Lung (tissue), 12 donors: ENCODE measurements around the gene TSPOAP1. TPM values are rescaled to one million over a fixed set of nuclear protein-coding genes. Genes with fewer than 3 reads are reported as not detected.

ENCODE experiments used
- ATAC-seq: fragments of 200-7000 bp; cut with Tn5 transposase; one replicate; pipeline ENCODE4 v1.9.1; 2020; ENCODE audit warnings: moderate number of reproducible peaks; ENCODE audit not compliant: insufficient read depth, low FRiP score
- DNase-seq, 3 donors: peaks; one replicate each; pipeline ENCODE4 v3.0.0-alpha.2; 2013 to 2017
- H3K27ac ChIP-seq, 2 donors: one replicate each; pipeline ENCODE4 v1.5.1; 2013; ENCODE audit warnings: mild to moderate bottlenecking in 2 of 2, moderate library complexity in 2 of 2, control low read depth in 1 of 2, inconsistent platforms in 1 of 2, low read depth in 1 of 2, low read length in 1 of 2
- H3K27me3 ChIP-seq, 3 donors: one replicate each; pipeline ENCODE4 v1.5.1; 2013; ENCODE audit warnings: low read length in 2 of 3; ENCODE audit not compliant: control insufficient read depth in 3 of 3, insufficient read depth in 3 of 3
- H3K36me3 ChIP-seq, 4 donors: one replicate each; pipeline ENCODE4 v1.5.1; 2013; ENCODE audit warnings: low read length in 4 of 4, mild to moderate bottlenecking in 1 of 4, moderate library complexity in 1 of 4; ENCODE audit not compliant: control insufficient read depth in 4 of 4, insufficient read depth in 4 of 4
- H3K4me1 ChIP-seq, 5 donors: one replicate each; pipeline ENCODE4 v1.5.1; 2013; ENCODE audit warnings: low read length in 5 of 5, mild to moderate bottlenecking in 2 of 5, moderate library complexity in 1 of 5; ENCODE audit not compliant: control insufficient read depth in 5 of 5, insufficient read depth in 5 of 5
- H3K4me3 ChIP-seq: one replicate; pipeline ENCODE4 v1.5.1; 2013; ENCODE audit warnings: mild to moderate bottlenecking, control low read depth, moderate library complexity
- H3K9ac ChIP-seq, 2 donors: one replicate each; pipeline ENCODE4 v1.5.1; 2013; ENCODE audit warnings: low read length in 2 of 2, control low read depth in 1 of 2; ENCODE audit not compliant: insufficient read depth in 1 of 2
- H3K9me3 ChIP-seq, 4 donors: one replicate each; pipeline ENCODE4 v1.5.1; 2013; ENCODE audit warnings: low read length in 3 of 4, mild to moderate bottlenecking in 1 of 4, moderate library complexity in 1 of 4; ENCODE audit not compliant: control insufficient read depth in 4 of 4, insufficient read depth in 3 of 4
- WGBS, 2 donors: extraction: QIAGEN DNeasy Blood & Tissue Kit; methylation state at CpG; one replicate each; pipeline ENCODE4 v1.1.7; 2013; 5-methylcytosine and 5-hydroxymethylcytosine counted together
- polyA plus RNA-seq, 2 donors: library from polyadenylated mRNA; stranded (reverse); fragments of 200-250 nt; gene quantifications; one replicate each; pipeline ENCODE4 v1.2.1, GENCODE V29; 2013
- total RNA-seq, 2 donors: library from RNA; depleted of rRNA in 1 of 2; stranded (reverse); fragments of >200 nt in 1 of 2; gene quantifications; one replicate each; pipeline ENCODE4 v1.2.1, GENCODE V29; 2014 to 2021
- TF ChIP-seq, protein P1 (sequence below): IDR thresholded peaks from 2 replicates; pipeline ENCODE4 v1.5.1; 2012; ENCODE audit warnings: mild to moderate bottlenecking; ENCODE audit errors: control extremely low read depth, extremely low read depth
- donor health status: control.
- donor health status: control.
- donor health status: Bipolar disorder and iron deficiency.
- donor health status: healthy.
- donor health status: DM: yes; HTN: yes; CAD: no.

Gene TSPOAP1
- total and polyA plus RNA-seq, 4 donors: 7.0 to 23.5 (median 18.2) TPM

- Histone ChIP-seq H3K9ac (no peak overlapping the region), H3K4me1 (no peaks in the 10 kb centered on the region), H3K36me3 (peaks cover 0 to 11% (median 0%) of the 10 kb centered on the region in 4 donors), H3K27ac (no peak overlapping the region), H3K4me3 (no peak overlapping the region), H3K9me3 (no peaks in the 10 kb centered on the region), H3K27me3 (no peaks in the 10 kb centered on the region)
- 73 to 81% methylated on average over 21 of the region's 21 CpGs for whole genome bisulfite sequencing, 2 donors
- ATAC-seq (no peak), DNase-seq (no peak)
- TF ChIP-seq, protein P1, sequence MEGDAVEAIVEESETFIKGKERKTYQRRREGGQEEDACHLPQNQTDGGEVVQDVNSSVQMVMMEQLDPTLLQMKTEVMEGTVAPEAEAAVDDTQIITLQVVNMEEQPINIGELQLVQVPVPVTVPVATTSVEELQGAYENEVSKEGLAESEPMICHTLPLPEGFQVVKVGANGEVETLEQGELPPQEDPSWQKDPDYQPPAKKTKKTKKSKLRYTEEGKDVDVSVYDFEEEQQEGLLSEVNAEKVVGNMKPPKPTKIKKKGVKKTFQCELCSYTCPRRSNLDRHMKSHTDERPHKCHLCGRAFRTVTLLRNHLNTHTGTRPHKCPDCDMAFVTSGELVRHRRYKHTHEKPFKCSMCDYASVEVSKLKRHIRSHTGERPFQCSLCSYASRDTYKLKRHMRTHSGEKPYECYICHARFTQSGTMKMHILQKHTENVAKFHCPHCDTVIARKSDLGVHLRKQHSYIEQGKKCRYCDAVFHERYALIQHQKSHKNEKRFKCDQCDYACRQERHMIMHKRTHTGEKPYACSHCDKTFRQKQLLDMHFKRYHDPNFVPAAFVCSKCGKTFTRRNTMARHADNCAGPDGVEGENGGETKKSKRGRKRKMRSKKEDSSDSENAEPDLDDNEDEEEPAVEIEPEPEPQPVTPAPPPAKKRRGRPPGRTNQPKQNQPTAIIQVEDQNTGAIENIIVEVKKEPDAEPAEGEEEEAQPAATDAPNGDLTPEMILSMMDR: no peak
Observed at GRCh38 chr17:58308985-58309917, 19.3 kb downstream of the TSPOAP1 start.

DNA sequence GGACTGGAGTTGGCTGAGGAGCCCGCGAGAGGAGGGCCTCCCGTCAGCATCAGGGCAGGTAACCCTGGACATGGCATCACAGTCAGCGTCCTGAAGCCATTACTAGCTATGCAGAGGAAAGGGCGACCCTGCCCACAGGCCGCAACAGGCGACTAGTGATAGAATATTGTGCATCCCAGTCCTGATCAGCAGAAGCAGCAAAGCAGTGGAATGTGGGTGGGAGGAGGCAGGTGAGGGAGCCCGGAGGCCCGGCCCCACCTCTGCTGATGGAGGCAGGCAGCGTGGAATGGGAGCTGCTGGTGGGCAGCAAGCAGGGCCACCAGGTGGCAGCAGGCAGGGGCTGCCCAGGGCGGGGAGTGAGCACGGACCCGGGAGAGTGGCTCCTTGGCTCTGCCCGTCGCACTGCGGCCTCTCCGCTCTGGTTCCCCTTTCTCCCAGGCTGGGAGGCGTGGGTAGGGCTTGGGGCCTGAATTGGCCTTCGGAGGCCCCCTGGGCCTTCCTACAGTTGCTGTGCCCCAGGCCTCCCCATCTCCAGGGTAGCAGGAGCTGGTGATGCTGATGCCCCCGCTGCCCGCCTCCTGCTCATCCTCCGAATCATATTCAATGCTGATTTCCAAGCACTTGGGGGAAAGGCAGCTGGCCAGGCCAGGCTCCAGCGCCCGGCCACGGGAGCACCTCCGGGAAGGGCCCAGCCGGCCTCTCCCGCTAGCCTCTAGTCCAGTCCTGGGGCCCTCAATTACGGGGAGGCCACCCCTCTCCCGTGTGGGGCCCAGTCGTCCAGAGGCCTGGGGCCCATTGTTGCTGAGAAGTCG lies 20.2 kb downstream of the TSPOAP1 start:
- H3K9me3 ChIP-seq: no peaks in the 10 kb centered on the region
- H3K27me3 ChIP-seq: no peaks in the 10 kb centered on the region
- DNase-seq (no peak), ATAC-seq (no peak)
- peaks cover 0 to 11% (median 0%) of the 10 kb centered on the region in 4 donors for H3K36me3 ChIP-seq
- no peak overlapping the region for H3K4me3 ChIP-seq
- WGBS, 2 donors: 72 to 73% methylated on average over 26 to 32 of the region's 32 CpGs
- H3K4me1 ChIP-seq: no peaks in the 10 kb centered on the region
- TF ChIP-seq, protein P1: no peak
- H3K27ac ChIP-seq: no peak overlapping the region
- H3K9ac ChIP-seq: no peak overlapping the region

DNA sequence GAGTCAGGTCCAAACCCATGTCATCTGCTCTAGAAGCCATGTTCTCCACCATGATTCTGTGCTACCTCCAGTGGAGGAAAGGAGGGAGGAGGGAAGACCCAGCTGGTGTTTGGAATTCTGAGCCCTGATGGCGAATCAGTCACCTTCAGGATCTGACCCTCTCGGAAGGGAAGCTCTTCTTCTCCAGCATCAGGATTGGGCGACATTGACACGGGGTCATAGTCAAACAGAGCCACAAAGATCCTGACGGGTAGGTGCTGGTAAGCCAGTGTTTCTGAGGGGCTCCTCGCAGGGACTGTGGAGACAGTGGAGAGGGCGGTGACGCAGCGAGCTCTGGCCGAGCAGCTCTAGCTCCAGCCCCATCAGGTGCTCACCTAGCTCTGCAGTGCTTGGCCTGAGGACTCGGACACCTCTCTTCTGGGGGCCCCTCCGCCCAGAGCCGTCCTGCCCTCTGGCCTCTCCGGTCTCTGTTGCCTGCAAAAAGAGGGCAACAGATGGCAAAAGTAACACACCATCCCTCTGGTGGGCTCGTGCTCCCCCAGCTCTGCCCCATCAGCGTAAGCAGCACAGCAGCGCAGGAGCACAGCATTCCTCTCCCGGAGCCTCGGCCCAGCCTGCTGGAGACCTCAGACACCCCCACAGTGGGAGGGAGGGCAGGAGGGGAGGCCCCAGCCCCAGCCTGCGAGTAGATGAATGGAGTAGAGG lies 21.0 kb downstream of the TSPOAP1 start:
- Histone ChIP-seq H3K36me3 (peaks cover 0 to 11% (median 0%) of the 10 kb centered on the region in 4 donors), H3K9me3 (no peaks in the 10 kb centered on the region), H3K4me1 (no peaks in the 10 kb centered on the region), H3K27ac (no peak overlapping the region), H3K27me3 (no peaks in the 10 kb centered on the region), H3K4me3 (no peak overlapping the region), H3K9ac (no peak overlapping the region)
- ATAC-seq (no peak), DNase-seq (no peak)
- WGBS, 2 donors: 84 to 90% methylated on average over 20 of the region's 20 CpGs
- TF ChIP-seq, protein P1: no peak
